ENCODE results near the gene LARGE1.
A peak's percentile ranks its signal among the peaks of the same experiment; 100 is the strongest.

Gene LARGE1

GRCh38 chr22:33920197-33920540 lies at the start of gene LARGE1:
Gene LARGE1, minus strand, starts transcription at chr22:33920476.
- DNase-seq = peak; percentile 59

DNA sequence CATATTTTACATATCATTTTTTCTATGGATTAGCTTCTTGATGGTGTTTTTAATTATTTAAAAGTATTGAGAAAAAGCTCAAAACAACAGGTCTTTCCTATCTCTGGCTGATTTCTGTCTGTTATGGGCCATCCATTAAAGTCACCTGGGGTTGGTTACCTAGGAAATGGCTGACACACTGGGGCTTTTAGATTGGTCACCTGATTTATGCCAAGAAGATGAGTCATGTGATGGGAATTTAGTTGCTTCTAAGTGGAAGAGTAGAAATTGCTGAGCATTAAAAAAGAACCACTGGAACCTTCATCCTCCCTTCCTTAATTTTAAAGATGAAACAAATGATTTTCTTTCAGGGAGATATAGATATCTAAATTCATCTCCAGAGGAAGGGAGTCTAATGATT lies 48.8 kb upstream of the LARGE1 start:
- no peak for DNase-seq

GRCh38 chr22:33964121-33964520 lies 43.8 kb upstream of the LARGE1 start:
- no peak for DNase-seq

DNA sequence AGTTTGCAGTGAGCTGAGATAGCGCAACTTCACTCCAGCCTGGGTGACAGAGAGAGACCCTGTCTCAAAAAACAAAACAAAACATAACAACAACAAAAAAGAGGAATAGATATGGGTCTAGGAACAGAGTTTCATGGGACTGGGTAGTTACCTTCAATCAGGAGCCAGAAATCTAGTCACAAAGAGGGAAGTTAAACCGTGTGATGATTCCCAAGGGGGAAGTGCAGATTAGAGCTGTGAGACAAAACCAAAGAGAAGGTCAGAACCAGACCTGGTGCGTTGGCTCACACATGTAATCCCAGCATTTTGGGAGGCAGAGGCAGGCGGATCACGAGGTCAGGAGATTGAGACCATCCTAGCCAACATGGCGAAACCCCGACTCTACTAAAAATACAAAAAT lies 42.1 kb upstream of the LARGE1 start:
- no peak for DNase-seq

GRCh38 chr22:33958741-33959140 lies 38.5 kb upstream of the LARGE1 start:
- DNase-seq = no peak

GRCh38 chr22:33957086-33957485 lies 36.8 kb upstream of the LARGE1 start:
- no peak for DNase-seq

- DNase-seq = no peak
These were observed 32.5 kb upstream of the LARGE1 start for GRCh38 chr22:33952776-33953175.

DNA sequence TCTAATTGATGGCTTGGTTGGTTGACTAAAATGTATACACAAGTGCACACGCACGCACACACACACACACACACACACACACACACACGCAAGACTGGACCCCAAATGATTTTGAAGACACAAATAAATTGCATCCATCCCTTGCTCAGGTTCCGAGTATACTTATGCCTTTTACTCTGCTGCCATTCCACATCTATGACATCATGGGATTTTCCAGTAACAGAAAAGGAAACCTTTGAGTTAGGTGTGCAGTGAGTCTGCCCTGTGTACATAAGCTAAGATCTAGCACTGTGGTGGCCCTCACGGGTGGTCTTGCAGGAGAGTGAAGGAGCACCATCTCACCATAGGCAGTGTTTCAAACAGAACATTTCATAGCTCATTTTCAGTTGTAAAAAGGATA lies 20.5 kb upstream of the LARGE1 start:
- no peak for DNase-seq

GRCh38 chr22:33932997-33933396 lies 12.7 kb upstream of the LARGE1 start:
- no peak for DNase-seq

DNA sequence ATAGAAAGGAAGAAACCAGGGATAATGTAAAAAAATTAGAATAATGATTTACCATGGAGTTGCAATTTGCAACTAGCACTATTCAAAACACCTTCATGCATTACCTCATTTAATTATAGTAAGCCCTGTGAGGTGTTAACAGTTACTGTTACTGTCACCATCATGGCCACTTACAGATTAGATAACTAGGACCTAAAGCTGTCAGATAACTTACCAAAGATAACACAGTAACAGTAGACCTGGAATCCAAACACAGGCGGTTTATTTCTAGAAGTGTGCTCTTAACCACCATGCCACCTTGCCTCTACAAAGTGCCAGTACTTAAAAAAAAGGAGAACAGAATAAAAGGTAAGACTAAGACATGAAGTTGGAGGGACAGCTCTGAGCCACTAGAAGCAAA lies 11.1 kb upstream of the LARGE1 start:
- DNase-seq = no peak

DNA sequence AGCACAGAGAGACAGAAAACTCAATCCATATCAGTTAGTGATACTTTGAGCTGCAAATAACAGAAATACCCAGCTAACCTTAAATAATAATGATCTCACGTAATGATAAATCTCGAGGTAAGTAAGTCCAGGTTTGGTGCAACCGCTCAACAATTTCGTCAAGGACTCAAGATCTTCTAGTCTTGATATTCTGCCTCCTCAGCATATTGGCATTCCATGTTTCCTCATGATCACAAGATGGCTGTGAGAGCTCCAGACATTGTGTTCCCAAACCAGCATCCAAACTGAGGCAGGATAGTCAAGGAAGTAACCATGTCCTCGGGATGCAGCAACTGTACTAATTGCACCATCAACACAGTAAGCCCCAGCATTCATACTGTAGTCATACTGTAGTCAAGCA lies 7.5 kb upstream of the LARGE1 start:
- no peak for DNase-seq

DNA sequence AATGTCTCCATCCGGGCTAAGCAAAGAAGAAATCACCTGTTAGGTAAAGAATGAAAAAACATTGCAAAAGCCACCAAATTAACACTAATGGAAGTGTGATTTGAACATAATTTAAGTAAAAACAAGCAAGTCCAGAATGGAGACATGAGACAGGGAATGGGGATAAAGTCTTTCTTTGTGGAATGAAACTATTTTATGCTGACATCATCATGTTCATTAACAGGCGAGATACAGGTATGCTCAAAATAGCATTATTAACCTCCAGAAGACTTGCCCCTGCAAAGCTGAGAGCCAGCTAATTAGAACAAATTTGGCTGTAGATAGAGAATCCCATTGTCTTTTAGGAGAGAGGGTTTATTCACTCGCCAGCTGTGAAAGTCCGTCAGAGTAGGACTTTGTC lies 4.9 kb upstream of the LARGE1 start:
- no peak for DNase-seq

DNA sequence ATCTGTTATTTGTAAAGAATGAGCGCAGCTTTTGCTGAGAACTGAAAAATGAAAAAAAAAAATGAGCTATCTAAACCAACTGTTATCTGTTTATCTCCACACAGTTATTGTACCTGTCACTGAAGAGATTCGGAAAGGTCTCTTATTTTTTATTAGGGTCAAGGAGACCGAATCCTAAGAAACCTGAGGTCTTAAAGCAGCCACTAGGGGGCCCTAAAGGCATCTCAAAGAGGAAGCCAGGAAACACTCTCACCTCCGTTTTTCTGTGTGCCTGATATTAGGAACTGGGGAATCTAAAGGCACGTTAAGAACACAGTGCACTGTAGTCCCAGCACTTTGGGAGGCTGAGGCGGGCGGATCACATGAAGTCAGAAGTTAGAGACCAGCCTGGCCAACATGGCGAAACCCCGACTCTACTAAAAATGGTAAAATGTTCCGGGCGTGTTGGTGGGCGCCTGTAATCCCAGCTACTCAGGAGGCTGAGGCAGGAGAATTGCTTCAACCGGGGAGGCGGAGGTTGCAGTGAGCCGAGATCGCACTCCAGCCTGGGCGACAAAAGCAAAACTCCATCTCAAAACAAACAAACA lies 3.5 kb upstream of the LARGE1 start:
- DNase-seq = no peak

DNA sequence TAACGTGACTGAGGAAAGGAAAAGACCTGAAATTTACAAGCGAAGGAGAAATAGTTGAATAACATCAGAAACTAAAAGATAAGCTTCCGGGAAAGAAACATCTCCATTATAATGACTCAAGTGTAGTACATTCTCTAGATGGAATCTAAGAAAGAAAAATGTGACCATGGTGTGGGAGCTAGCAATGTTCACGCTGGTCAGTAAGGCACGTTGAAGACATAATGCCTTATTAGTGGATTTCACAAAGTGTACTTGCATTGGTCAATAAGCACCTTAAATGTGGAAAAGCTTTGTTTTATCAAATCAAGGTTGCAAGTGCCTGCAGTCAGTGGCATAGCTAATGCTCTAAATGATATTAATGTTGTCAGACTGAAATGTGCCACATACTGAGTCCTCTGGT lies 2.8 kb upstream of the LARGE1 start:
- DNase-seq = no peak

GRCh38 chr22:33922349-33922681 lies 2.0 kb upstream of the LARGE1 start:
- peak; percentile 61 for DNase-seq

DNA sequence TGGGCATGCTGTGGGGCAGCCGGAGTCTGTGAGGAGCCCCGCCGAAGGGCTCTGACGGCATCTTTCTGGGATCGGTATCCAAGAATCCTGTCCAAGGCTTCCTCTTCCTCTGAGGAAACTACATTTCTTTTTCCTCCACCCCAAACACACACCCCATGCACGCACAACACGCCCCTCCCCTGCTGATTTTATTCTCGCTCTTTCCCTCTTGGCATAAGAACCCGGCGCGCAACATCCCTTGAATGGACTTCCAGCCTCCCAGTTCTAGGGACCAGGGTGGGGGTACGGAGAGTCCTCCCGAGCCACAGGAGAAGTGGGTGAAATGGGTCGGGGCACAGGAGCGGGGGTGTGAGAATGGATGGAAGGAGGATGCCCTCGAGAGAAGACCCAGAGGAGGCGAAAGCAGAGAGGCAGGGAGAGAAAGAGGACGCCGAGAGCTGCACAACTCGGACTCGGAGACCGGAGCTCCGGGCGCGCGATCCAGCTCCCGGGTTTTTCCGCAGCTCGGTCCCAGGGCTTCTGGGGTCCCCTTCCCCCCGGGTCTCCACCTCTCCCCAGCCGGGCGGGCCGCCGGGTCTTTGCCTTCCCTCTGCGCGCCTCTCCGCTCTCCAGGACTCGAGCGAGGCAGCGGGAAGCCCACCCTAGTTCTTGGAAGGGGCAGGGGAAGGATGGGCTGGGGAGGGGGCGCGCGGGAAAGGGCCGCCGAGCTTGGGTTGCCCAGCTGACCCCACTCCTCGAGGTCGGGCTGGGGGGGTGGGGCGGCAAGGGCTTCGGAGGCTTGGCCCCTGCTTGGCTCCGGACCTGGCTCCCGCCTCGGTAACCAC lies 1.5 kb upstream of the LARGE1 start:
- DNase-seq = peak; percentile 76

DNA sequence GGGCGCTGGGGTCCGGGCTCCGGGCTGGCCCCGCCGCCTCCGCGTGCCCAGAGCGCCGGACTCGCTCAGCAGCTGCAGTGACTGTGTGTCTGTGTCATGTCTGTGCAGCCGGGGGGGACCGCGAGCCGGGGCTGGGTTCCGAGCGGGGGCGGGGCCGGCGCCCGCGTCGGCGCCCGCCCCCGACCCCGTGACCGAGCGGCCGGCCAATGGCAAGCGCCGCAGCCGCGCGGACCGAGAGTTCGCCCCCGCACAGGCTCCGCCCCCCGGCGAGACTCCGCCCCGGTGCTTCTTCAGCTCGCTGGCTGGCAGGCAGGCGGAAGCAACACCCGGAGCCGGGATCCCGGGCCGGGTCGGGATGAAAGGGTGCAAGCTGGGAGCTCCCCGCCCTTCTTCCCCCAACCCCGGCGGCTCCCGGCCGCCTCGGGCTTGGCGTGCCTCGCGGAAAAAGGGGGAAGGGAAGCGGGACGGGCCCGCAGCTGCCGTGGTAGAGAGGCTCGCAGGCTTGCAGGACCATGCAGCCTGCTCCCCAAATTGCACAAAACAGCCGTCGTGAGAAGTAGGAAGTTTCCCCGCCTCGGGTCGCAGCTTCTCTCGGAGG lies 750 bp upstream of the LARGE1 start:
- DNase-seq = peak; percentile 99

- peak; percentile 52 for DNase-seq
These were observed 682 bp downstream of the LARGE1 start for GRCh38 chr22:33919391-33920196.

DNA sequence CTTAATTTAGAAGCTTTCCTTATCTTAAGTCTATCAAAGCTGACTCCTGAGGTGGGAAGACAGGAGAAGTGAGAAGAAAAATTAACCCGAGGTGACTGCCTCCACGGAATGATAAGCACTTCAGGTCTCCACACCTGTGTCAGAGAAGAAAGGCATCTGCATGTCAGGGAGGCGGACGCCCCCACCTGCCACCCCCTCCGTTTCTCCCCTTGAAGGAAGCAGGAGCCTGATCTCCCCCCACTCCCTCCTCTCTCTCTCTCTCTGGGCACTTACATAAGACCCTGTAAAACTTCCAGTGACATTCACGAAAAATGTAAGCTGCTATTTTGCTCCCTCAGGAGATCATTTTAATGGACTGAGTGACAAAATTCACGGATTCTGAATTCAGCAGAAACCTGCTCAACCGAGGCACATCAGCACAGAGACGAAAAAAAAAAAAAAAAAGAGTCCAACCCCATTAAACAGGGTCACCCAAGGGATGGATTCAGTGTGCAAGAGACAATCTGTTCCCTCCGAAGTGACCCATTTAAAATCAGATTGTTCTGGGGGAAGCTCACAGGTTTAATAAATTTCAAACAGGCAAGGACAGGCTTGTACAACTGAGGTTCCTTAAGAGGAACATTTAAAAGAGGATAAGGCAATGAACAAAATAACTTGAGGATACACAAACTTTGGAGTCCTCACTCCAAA lies 1.5 kb downstream of the LARGE1 start:
- no peak for DNase-seq

- no peak for DNase-seq
These were observed 2.4 kb downstream of the LARGE1 start for GRCh38 chr22:33917744-33918406.

DNA sequence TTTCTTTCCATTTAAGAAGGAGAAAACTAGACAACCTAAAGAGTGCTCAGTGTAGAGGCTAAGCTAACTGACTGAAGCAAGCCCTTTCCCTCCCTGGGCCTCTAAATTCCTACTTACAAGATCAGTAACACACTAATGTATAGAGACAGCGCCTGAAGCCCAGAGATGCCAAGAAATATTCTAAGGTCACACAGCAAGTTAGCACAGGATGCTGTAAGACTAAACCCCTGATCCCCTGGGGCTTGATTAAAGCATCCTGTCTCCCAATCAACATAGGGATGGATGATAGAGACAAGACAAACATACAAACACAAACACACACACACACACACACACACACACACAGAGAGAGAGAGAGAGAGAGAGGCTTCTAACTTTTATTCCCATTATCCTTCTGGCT lies 5.6 kb downstream of the LARGE1 start:
- DNase-seq = no peak

- no peak for DNase-seq
These were observed 6.1 kb downstream of the LARGE1 start for GRCh38 chr22:33914131-33914530.

- DNase-seq = no peak
These were observed 7.1 kb downstream of the LARGE1 start for GRCh38 chr22:33913188-33913587.
